H54 (cell line): Measurements from ENCODE around the gene ST3GAL3.
A peak's percentile ranks its signal among the peaks of the same experiment; 100 is the strongest.

Experiments
- DNase-seq: peaks from one replicate; pipeline ENCODE4 v3.0.0; 2011; ENCODE audit warnings: low spot score, mixed read lengths; ENCODE audit not compliant: insufficient read length
- FAIRE-seq: peaks from 3 replicates; lab custom pipeline; 2011; peaks lifted over from hg19 to GRCh38; lab: Jason Lieb, UNC
- POLR2A ChIP-seq: IDR thresholded peaks from 2 replicates; pipeline ENCODE4 v1.6.1; 2011; ENCODE audit warnings: low read depth, mild to moderate bottlenecking, low read length

ST3GAL3 gene

GRCh38 chr1:43857163-43857562 lies 149.8 kb downstream of the ST3GAL3 start:
- FAIRE-seq (no peak), DNase-seq (no peak)
- no peak for TF ChIP-seq POLR2A

- DNase-seq (peak; percentile 84), FAIRE-seq (peak; percentile 90)
- TF ChIP-seq POLR2A: no peak
These were observed 151.0 kb downstream of the ST3GAL3 start for GRCh38 chr1:43858324-43858723.

- no peak for FAIRE-seq
- no peak for TF ChIP-seq POLR2A
- DNase-seq: no peak
These were observed 154.0 kb downstream of the ST3GAL3 start for GRCh38 chr1:43861337-43861736.

- TF ChIP-seq POLR2A: no peak
These were observed 154.8 kb downstream of the ST3GAL3 start for GRCh38 chr1:43861988-43862735.

GRCh38 chr1:43864111-43865045 lies 157.0 kb downstream of the ST3GAL3 start:
- no peak for TF ChIP-seq POLR2A
- FAIRE-seq (no peak), DNase-seq (no peak)

More at GRCh38 chr1:43861988-43862735, 154.8 kb downstream of the ST3GAL3 start:
- no peak for DNase-seq
- no peak for FAIRE-seq

DNA sequence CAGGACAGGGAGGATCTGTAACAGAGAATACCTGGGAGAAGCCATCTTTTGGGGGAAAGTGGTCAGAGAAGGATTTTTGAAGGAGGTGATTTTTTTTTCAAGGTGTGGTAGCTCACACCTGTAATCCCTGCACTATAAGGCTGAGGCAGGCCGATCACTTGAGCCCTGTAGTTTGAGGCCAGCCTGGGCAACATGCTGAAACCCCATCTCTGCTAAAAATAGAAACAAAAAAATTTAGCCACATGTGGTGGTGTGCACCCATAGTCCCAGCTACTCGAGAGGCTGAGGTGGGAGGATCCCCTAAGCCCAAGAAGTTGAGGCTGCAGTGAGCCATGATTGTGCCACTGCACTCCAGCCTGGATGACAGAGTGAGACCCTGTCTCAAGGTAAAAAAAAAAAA lies 158.9 kb downstream of the ST3GAL3 start:
- TF ChIP-seq POLR2A: no peak
- FAIRE-seq (no peak), DNase-seq (no peak)

- TF ChIP-seq POLR2A: no peak
- FAIRE-seq (no peak), DNase-seq (no peak)
These were observed 160.8 kb downstream of the ST3GAL3 start for GRCh38 chr1:43867976-43868740.

DNA sequence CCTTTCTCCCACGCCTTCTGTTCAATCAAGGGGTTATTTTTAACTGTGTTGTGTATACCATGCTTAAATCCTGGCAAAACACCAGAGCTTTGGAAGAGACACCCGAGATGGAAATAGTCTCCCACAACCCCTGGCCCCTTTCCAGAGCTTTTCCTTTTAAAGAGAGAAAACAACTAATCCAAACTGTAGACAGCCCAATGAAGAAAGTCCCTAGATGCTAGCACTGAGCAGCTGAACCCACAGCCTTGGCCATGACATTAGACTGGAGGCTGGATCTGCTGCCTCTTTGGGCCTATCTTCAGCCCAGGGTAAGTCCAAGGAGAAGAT lies 161.4 kb downstream of the ST3GAL3 start:
- DNase-seq (no peak), FAIRE-seq (no peak)

GRCh38 chr1:43870306-43870705 lies 163.0 kb downstream of the ST3GAL3 start:
- DNase-seq: no peak
- no peak for TF ChIP-seq POLR2A
- no peak for FAIRE-seq

More for the DNA sequence above, 161.4 kb downstream of the ST3GAL3 start:
- TF ChIP-seq POLR2A: no peak

- TF ChIP-seq POLR2A: no peak
- DNase-seq: no peak
- FAIRE-seq: no peak
These were observed 164.0 kb downstream of the ST3GAL3 start for GRCh38 chr1:43871181-43871910.

GRCh38 chr1:43872280-43872679 lies 164.9 kb downstream of the ST3GAL3 start:
- no peak for TF ChIP-seq POLR2A
- FAIRE-seq (no peak), DNase-seq (no peak)

DNA sequence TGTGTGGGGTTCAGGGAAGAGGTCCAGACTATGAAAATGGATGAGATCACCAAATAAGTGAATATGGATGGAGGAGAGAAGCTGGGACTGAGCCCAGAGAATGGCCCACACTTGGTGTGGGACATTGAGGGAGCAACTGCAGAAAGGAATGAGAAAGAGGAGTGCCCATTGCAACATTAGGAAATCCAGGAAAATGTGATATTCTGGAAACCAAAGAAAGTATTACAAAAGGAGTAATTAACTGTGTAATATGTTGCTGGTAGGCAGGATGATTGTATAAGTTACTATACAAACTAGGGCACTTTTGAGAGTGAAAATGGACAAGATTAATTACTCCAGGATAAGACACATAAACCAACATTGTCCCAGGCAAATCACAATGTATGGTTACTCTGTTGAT lies 166.5 kb downstream of the ST3GAL3 start:
- DNase-seq (no peak), FAIRE-seq (no peak)
- no peak for TF ChIP-seq POLR2A

GRCh38 chr1:43874716-43875115 lies 167.4 kb downstream of the ST3GAL3 start:
- DNase-seq (no peak), FAIRE-seq (no peak)
- no peak for TF ChIP-seq POLR2A
